ENCODE results near the gene ISCU. TPM values are rescaled to one million over a fixed set of nuclear protein-coding genes. Genes with fewer than 3 reads are reported as not detected.

The ISCU gene
- total RNA-seq (106 TPM), polyA plus RNA-seq (ENCODE audit: insufficient read depth in 1 of 8, insufficient read length in 8 of 8, low replicate concordance in 1 of 8) (10 to 100 TPM; 77.4 to 90.4 (median 84.6) TPM)
- long read RNA-seq, donor 1, transcript ISCU-201 (5 exons, 994 nt) = major isoform, 35 of 36 reads
- long read RNA-seq, donor 1, partial matches to known transcripts = 0 of 36 reads
- long read RNA-seq, donor 1, other reads (novel, unspliced or antisense) = 0 of 36 reads
- long read RNA-seq, donor 2, transcript ISCU-201 (5 exons, 994 nt) = major isoform, 10 of 10 reads
- long read RNA-seq, donor 2, partial matches to known transcripts = 0 of 10 reads
- long read RNA-seq, donor 2, other reads (novel, unspliced or antisense) = 0 of 10 reads
- long read RNA-seq, donor 3, transcript ISCU-201 (5 exons, 994 nt) = major isoform, 58 of 72 reads
- long read RNA-seq, donor 3, partial matches to known transcripts = 12 of 72 reads
- long read RNA-seq, donor 3, other reads (novel, unspliced or antisense) = 0 of 72 reads
- long read RNA-seq, donor 4, transcript ISCU-201 (5 exons, 994 nt) = major isoform, 37 of 38 reads
- long read RNA-seq, donor 4, partial matches to known transcripts = 0 of 38 reads
- long read RNA-seq, donor 4, other reads (novel, unspliced or antisense) = 0 of 38 reads
- long read RNA-seq, donor 5, transcript ISCU-201 (5 exons, 994 nt) = major isoform, 133 of 165 reads
- long read RNA-seq, donor 5, partial matches to known transcripts = 31 of 165 reads
- long read RNA-seq, donor 5, other reads (novel, unspliced or antisense) = 0 of 165 reads
- long read RNA-seq, donor 6, transcript ISCU-201 (5 exons, 994 nt) = major isoform, 107 of 145 reads
- long read RNA-seq, donor 6, partial matches to known transcripts = 33 of 145 reads
- long read RNA-seq, donor 6, other reads (novel, unspliced or antisense) = 0 of 145 reads
- long read RNA-seq, donor 7, transcript ISCU-201 (5 exons, 994 nt) = major isoform, 58 of 89 reads
- long read RNA-seq, donor 7, partial matches to known transcripts = 28 of 89 reads
- long read RNA-seq, donor 7, other reads (novel, unspliced or antisense) = 0 of 89 reads
- long read RNA-seq, donor 8, transcript ISCU-201 (5 exons, 994 nt) = major isoform, 53 of 68 reads
- long read RNA-seq, donor 8, partial matches to known transcripts = 14 of 68 reads
- long read RNA-seq, donor 8, other reads (novel, unspliced or antisense) = 0 of 68 reads
- long read RNA-seq, donor 9, transcript ISCU-201 (5 exons, 994 nt) = major isoform, 50 of 68 reads
- long read RNA-seq, donor 9, partial matches to known transcripts = 17 of 68 reads
- long read RNA-seq, donor 9, other reads (novel, unspliced or antisense) = 0 of 68 reads
- long read RNA-seq, donor 10, transcript ISCU-201 (5 exons, 994 nt) = major isoform, 78 of 97 reads
- long read RNA-seq, donor 10, partial matches to known transcripts = 17 of 97 reads
- long read RNA-seq, donor 10, other reads (novel, unspliced or antisense) = 0 of 97 reads
- long read RNA-seq, donor 11, transcript ISCU-201 (5 exons, 994 nt) = major isoform, 48 of 64 reads
- long read RNA-seq, donor 11, partial matches to known transcripts = 14 of 64 reads
- long read RNA-seq, donor 11, other reads (novel, unspliced or antisense) = 0 of 64 reads

DNA sequence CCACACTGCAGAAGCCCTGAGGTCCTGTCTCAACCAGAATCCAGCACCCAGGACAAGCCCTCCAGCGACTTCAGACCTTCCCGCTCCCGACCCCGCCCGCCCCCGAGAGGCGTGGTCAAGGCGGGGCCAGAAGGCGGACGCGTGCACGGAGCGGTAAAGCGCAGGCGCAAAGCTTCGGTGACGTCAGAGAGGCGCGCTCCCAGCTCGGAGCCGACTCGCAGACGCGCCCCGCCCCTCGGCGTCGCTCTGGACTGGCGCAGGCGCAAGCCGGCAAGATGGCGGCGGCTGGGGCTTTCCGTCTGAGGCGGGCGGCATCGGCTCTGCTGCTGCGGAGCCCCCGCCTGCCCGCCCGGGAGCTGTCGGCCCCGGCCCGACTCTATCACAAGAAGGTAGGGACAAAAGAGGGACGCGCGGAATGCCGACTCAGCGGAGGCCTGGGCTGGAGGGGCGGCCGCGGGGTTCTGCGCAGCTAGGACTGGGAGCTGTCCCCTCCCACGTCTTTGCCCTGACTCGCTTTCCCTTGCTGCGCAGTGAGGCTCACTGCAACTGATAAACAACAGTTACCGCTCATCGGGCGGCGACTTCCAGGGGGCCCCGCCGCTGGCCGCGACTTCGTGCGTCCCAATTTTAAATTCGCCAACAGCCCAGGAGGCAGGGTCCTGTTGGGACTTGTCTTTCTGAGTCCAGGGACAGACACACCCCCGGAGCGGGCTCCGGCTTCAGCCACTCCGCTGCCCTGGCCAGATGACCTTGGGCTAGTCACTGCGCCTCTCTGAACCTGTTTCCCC is at the start of gene ISCU:
Gene ISCU, plus strand, starts transcription at position 249 of the 788 bp plus-strand sequence. Its CDS starts 27 bp downstream, at position 276.
- WGBS (ENCODE audit: insufficient coverage) = under 1% methylated on average over 72 of the region's 72 CpGs
- Histone ChIP-seq H3K27me3 (ENCODE audit: control insufficient read depth, insufficient read depth, low read length) (no peaks in the 10 kb centered on the region), H3K4me3 (ENCODE audit: low read length) (peak within 1 kb of the TSS; percentile 95), H3K9me3 (replicated peaks; ENCODE audit: control insufficient read depth, low read depth, low read length) (no peaks in the 10 kb centered on the region), H3K36me3 (ENCODE audit: control insufficient read depth, insufficient read depth, low read length) (peaks cover 37% of the 10 kb centered on the region), H3K4me1 (ENCODE audit: control insufficient read depth, insufficient read depth, low read length) (peaks cover 28% of the 10 kb centered on the region), H3K27ac (ENCODE audit: low read length) (peak within 1 kb of the TSS; percentile 91)
- DNase-seq = peak; percentile 99

GRCh38 chr12:108514468-108514972 is 47.9 kb upstream of the ISCU start:
- Histone ChIP-seq H3K27me3 (ENCODE audit: control insufficient read depth, insufficient read depth, low read length) (no peaks in the 10 kb centered on the region), H3K36me3 (ENCODE audit: control insufficient read depth, insufficient read depth, low read length) (peaks cover 21% of the 10 kb centered on the region), H3K4me1 (ENCODE audit: control insufficient read depth, insufficient read depth, low read length) (peaks cover 15% of the 10 kb centered on the region), H3K4me3 (ENCODE audit: low read length) (peak overlapping the region; percentile 91), H3K9me3 (replicated peaks; ENCODE audit: control insufficient read depth, low read depth, low read length) (no peaks in the 10 kb centered on the region), H3K27ac (ENCODE audit: low read length) (peak overlapping the region; percentile 35)
- no peak for DNase-seq
- WGBS (ENCODE audit: insufficient coverage) = 32% methylated on average over 19 of the region's 19 CpGs

- WGBS (ENCODE audit: insufficient coverage) = under 1% methylated on average over 50 of the region's 67 CpGs
- H3K36me3 ChIP-seq (ENCODE audit: control insufficient read depth, insufficient read depth, low read length) = peaks cover 28% of the 10 kb centered on the region
- H3K9me3 ChIP-seq (replicated peaks; ENCODE audit: control insufficient read depth, low read depth, low read length) = no peaks in the 10 kb centered on the region
- H3K4me3 ChIP-seq (ENCODE audit: low read length) = peak within 1 kb of the TSS; percentile 91
- peak within 1 kb of the TSS; percentile 74 for H3K27ac ChIP-seq (ENCODE audit: low read length)
- no peaks in the 10 kb centered on the region for H3K27me3 ChIP-seq (ENCODE audit: control insufficient read depth, insufficient read depth, low read length)
- peaks cover 15% of the 10 kb centered on the region for H3K4me1 ChIP-seq (ENCODE audit: control insufficient read depth, insufficient read depth, low read length)
- DNase-seq = peak; percentile 100
Measured at GRCh38 chr12:108514973-108515814, 47.2 kb upstream of the ISCU start, which contains the start of gene FICD. Gene FICD, plus strand, starts transcription at chr12:108515277. Its CDS starts 1,696 bp downstream, at chr12:108516973.

DNA sequence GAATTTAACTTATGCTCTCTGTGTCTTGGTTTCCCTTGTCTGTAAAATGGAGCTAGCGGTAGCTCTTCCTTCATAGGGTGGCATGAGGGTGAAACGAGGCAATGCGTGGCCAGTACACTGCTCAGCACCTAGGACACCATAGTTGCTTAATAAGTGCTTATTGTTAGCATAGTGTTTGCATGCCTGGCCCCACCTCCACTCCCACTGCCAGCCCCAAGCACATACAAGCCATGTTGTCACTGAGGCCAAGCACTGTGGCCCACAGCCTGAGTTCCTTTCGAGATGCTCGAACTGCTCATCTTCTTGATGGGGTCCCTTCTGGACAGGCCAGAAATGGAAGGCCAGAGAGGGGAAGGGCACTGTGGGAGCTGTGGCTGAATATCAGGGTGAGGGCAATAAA is 46.5 kb upstream of the ISCU start:
- Histone ChIP-seq H3K36me3 (ENCODE audit: control insufficient read depth, insufficient read depth, low read length) (peaks cover 33% of the 10 kb centered on the region), H3K4me1 (ENCODE audit: control insufficient read depth, insufficient read depth, low read length) (peaks cover 15% of the 10 kb centered on the region), H3K4me3 (ENCODE audit: low read length) (peak overlapping the region; percentile 91), H3K27me3 (ENCODE audit: control insufficient read depth, insufficient read depth, low read length) (no peaks in the 10 kb centered on the region), H3K9me3 (replicated peaks; ENCODE audit: control insufficient read depth, low read depth, low read length) (no peaks in the 10 kb centered on the region), H3K27ac (ENCODE audit: low read length) (no peak overlapping the region)
- 66% methylated on average over 4 of the region's 5 CpGs for WGBS (ENCODE audit: insufficient coverage)
- DNase-seq = no peak

- peaks cover 14% of the 10 kb centered on the region for H3K4me1 ChIP-seq (ENCODE audit: control insufficient read depth, insufficient read depth, low read length)
- no peak for DNase-seq
- H3K27ac ChIP-seq (ENCODE audit: low read length) = no peak overlapping the region
- no peaks in the 10 kb centered on the region for H3K27me3 ChIP-seq (ENCODE audit: control insufficient read depth, insufficient read depth, low read length)
- peaks cover 40% of the 10 kb centered on the region for H3K36me3 ChIP-seq (ENCODE audit: control insufficient read depth, insufficient read depth, low read length)
- no peaks in the 10 kb centered on the region for H3K9me3 ChIP-seq (replicated peaks; ENCODE audit: control insufficient read depth, low read depth, low read length)
- 83% methylated on average over 19 of the region's 23 CpGs for WGBS (ENCODE audit: insufficient coverage)
- H3K4me3 ChIP-seq (ENCODE audit: low read length) = no peak overlapping the region
Measured at GRCh38 chr12:108516511-108517275, 45.7 kb upstream of the ISCU start.

GRCh38 chr12:108517288-108518100 is 44.9 kb upstream of the ISCU start:
- H3K9me3 ChIP-seq (replicated peaks; ENCODE audit: control insufficient read depth, low read depth, low read length) = no peaks in the 10 kb centered on the region
- peaks cover 44% of the 10 kb centered on the region for H3K36me3 ChIP-seq (ENCODE audit: control insufficient read depth, insufficient read depth, low read length)
- H3K27me3 ChIP-seq (ENCODE audit: control insufficient read depth, insufficient read depth, low read length) = no peaks in the 10 kb centered on the region
- no peak overlapping the region for H3K27ac ChIP-seq (ENCODE audit: low read length)
- WGBS (ENCODE audit: insufficient coverage) = 88% methylated on average over 11 of the region's 12 CpGs
- peaks cover 10% of the 10 kb centered on the region for H3K4me1 ChIP-seq (ENCODE audit: control insufficient read depth, insufficient read depth, low read length)
- no peak for DNase-seq
- no peak overlapping the region for H3K4me3 ChIP-seq (ENCODE audit: low read length)

DNA sequence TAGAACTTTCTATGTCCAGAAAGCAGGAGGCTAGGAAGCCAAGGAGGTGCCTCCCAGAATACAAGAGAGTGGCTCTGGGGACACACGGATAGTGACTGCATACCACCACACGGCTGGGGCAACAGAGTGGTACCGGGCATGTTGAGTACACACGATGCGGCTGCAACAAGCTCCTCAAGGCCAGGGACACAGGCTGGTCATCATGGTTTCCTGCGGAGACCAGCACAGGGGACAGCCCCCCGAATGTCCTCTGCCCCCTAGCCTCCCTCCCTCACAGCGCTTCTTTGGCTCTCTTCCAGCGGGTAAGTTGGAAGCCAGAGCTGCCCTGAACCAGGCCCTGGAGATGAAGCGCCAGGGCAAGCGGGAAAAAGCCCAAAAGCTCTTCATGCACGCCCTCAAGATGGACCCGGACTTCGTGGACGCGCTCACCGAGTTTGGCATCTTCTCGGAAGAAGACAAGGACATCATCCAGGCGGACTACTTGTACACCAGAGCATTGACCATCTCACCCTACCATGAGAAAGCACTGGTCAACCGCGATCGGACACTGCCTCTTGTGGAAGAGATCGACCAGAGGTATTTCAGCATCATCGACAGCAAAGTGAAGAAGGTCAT is 44.2 kb upstream of the ISCU start:
- H3K4me3 ChIP-seq (ENCODE audit: low read length) = no peak overlapping the region
- peaks cover 15% of the 10 kb centered on the region for H3K4me1 ChIP-seq (ENCODE audit: control insufficient read depth, insufficient read depth, low read length)
- H3K36me3 ChIP-seq (ENCODE audit: control insufficient read depth, insufficient read depth, low read length) = peaks cover 49% of the 10 kb centered on the region
- no peaks in the 10 kb centered on the region for H3K27me3 ChIP-seq (ENCODE audit: control insufficient read depth, insufficient read depth, low read length)
- no peak overlapping the region for H3K27ac ChIP-seq (ENCODE audit: low read length)
- H3K9me3 ChIP-seq (replicated peaks; ENCODE audit: control insufficient read depth, low read depth, low read length) = no peaks in the 10 kb centered on the region
- no peak for DNase-seq
- 96% methylated on average over 21 of the region's 24 CpGs for WGBS (ENCODE audit: insufficient coverage)

Data from muscle of leg (tissue), 16 donors.